ENCODE results near the gene NAA15.
"Not testable (repeated sequence)": the region's sequence is repeated elsewhere in the genome, so short reads cannot be mapped to it uniquely, and the experiment has no call there.

NAA15 gene

GRCh38 chr4:139333046-139333445, 31.7 kb downstream of the NAA15 start:
- DNase-seq (ENCODE audit: insufficient read length, low spot score) (no peak), FAIRE-seq (no peak)

DNA sequence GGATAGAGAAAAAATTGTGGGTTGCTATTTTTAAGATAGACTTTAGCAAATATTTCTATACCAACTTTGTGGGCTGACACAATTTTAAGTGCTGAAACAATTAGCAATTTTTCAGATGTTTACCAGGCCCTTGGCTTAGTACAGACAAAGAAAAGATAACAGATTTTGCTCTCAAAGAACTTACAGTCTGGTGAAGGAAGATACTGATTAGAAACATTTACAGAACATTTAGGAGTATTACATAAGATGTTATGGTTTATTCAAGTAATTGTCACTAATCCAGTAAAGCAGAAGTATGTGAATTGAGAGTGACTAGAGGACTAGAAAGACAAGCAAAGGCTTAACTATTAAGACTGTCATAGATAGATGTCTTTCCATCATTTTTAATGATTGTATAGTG, 36.3 kb downstream of the NAA15 start:
- FAIRE-seq = no peak
- no peak for DNase-seq (ENCODE audit: insufficient read length, low spot score)

DNA sequence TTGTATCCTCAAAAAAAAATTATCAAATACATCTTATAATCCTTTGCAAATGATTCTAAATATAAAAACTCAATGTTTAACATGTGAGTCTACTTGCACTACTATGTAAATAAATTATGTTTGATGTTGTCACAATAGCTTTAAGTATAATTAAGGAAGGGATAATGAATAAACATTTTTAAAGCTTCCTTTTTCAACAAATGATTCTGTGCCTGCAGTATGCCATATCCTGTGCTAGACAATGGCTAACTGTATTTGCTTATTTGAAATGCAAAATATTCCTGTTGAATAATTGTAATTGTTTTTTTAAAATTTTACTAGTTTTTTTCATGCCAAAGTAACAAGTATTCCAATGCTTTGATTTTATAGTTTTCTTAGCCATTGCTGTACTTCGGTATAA, 60.0 kb downstream of the NAA15 start:
- no peak for DNase-seq (ENCODE audit: insufficient read length, low spot score)
- FAIRE-seq = no peak

GRCh38 chr4:139367421-139368090, 66.3 kb downstream of the NAA15 start:
- DNase-seq (ENCODE audit: insufficient read length, low spot score) (peak; percentile 12), FAIRE-seq (no peak)

DNA sequence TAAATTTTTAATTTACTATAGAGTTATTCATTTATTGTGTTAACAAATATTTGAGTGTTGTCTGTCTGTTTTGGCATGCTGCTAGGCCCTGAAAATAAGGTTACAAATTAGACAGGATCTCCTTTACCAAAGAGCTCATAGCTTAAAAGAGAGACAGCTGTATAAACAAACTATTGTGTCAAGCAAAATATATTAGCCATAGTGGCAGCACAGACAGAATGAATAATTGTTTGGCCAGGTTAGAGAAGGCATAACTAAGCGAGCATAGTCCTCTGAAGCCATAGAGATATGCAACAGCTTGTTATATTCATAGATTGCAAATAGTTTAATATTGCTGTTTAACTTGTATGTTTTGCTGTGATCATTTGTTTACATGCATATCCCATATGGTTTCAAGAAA, 67.7 kb downstream of the NAA15 start:
- FAIRE-seq (no peak), DNase-seq (ENCODE audit: insufficient read length, low spot score) (no peak)

DNA sequence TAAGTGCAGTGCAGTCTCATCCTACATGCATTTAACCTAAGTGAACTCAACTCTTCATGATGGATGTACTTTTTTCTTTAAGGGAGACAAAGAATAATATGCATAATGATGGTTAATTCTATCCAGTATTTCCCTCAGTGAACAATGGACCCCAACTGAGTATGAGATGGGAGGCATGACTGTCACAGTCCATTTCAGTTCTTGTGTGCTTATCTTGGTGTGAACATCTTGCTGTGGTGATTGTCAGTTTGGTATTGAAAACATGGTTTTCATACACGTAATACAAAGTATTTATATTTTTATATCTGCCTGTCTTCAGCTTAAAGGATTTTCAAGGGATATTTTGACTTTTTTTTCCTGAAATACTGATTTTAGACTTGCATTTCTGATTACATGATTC, 72.9 kb downstream of the NAA15 start:
- DNase-seq (ENCODE audit: insufficient read length, low spot score) = no peak

GRCh38 chr4:139386421-139386820, 85.1 kb downstream of the NAA15 start:
- DNase-seq (ENCODE audit: insufficient read length, low spot score) (no peak), FAIRE-seq (no peak)

More for the DNA sequence above, 72.9 kb downstream of the NAA15 start:
- FAIRE-seq = no peak

GRCh38 chr4:139389102-139389501, 87.8 kb downstream of the NAA15 start:
- FAIRE-seq (no peak), DNase-seq (ENCODE audit: insufficient read length, low spot score) (no peak)

DNA sequence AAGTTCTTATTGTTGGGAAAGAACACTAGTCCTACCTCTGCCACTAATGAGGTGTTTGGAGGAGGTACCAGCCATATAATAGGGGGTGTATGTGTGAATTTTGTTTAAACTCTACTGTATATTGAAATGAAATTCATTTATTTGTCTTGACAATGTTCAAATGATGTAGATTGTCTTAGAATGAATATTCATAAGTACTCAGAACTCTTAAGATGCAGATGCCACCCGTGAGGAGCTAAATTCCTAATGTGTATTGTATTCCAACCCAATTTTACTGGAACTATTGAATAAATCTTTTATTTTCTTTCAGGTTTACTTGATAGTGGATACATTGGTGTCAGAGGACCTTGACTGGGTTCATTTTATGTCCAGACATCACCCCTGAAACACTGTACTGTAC, 88.7 kb downstream of the NAA15 start:
- no peak for DNase-seq (ENCODE audit: insufficient read length, low spot score)
- FAIRE-seq = no peak

- no peak for FAIRE-seq
- no peak for DNase-seq (ENCODE audit: insufficient read length, low spot score)
Measured at GRCh38 chr4:139391731-139392130, 90.4 kb downstream of the NAA15 start.

- FAIRE-seq (no peak), DNase-seq (ENCODE audit: insufficient read length, low spot score) (no peak)
Measured at GRCh38 chr4:139392797-139393196, 91.5 kb downstream of the NAA15 start.

GRCh38 chr4:139401368-139401767, 100.1 kb downstream of the NAA15 start:
- no peak for DNase-seq (ENCODE audit: insufficient read length, low spot score)
- FAIRE-seq = no peak

- DNase-seq (ENCODE audit: insufficient read length, low spot score) (no peak), FAIRE-seq (no peak)
Measured at GRCh38 chr4:139402436-139402835, 101.1 kb downstream of the NAA15 start.

GRCh38 chr4:139403462-139403861, 102.2 kb downstream of the NAA15 start:
- DNase-seq (ENCODE audit: insufficient read length, low spot score) = no peak
- FAIRE-seq = no peak

GRCh38 chr4:139410312-139410711, 109.0 kb downstream of the NAA15 start:
- DNase-seq (ENCODE audit: insufficient read length, low spot score) (no peak), FAIRE-seq (no peak)

- FAIRE-seq; DNase-seq (ENCODE audit: insufficient read length, low spot score): not testable (repeated sequence)
Measured at GRCh38 chr4:139414671-139415210, 113.4 kb downstream of the NAA15 start.

GRCh38 chr4:139416073-139416673, 114.9 kb downstream of the NAA15 start:
- FAIRE-seq (no peak), DNase-seq (ENCODE audit: insufficient read length, low spot score) (peak; percentile 37)

- FAIRE-seq = no peak
- no peak for DNase-seq (ENCODE audit: insufficient read length, low spot score)
Measured at GRCh38 chr4:139419388-139419914, 118.1 kb downstream of the NAA15 start.

DNA sequence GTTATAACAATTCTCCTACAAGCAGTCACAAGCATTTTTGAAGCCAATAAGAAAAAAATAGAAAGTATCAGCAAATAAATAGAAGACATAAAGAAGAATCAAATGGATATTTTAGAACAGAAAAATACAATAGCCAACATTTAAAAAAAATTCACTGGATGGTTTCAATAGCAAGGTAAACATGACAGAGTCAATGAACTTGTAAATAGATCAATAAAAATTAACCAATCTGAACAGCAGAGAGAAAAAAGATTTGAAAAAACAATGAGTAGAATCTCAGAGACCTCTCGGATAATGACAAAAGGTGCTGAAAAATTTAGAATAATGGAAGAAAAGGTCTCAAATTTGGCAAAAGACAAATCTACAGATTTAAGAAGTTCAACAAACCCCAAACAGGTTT, 119.3 kb downstream of the NAA15 start:
- DNase-seq (ENCODE audit: insufficient read length, low spot score) (no peak), FAIRE-seq (no peak)

DNA sequence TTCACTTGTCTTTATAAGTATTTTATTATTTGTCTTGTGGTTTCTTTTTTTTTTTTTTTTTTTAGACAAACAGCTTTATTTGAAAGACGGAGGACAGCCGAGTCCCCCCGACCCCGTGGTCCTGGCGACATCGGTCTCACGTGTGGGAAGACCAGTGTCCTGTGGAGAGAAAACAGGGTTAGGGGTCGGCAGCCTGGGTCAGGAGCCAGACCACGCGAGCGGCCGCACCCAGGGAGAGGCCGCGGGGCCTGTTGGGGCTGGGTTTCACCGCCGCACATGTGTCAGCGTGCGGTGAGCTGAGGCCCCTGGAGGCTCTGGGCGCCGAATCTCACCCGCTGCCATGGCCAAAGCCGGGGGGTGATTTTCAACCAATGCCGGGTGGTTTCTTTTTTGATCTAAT, 134.8 kb downstream of the NAA15 start:
- FAIRE-seq (no peak), DNase-seq (ENCODE audit: insufficient read length, low spot score) (no peak)

- DNase-seq (ENCODE audit: insufficient read length, low spot score) (no peak), FAIRE-seq (no peak)
Measured at GRCh38 chr4:139438141-139438540, 136.8 kb downstream of the NAA15 start.

DNA sequence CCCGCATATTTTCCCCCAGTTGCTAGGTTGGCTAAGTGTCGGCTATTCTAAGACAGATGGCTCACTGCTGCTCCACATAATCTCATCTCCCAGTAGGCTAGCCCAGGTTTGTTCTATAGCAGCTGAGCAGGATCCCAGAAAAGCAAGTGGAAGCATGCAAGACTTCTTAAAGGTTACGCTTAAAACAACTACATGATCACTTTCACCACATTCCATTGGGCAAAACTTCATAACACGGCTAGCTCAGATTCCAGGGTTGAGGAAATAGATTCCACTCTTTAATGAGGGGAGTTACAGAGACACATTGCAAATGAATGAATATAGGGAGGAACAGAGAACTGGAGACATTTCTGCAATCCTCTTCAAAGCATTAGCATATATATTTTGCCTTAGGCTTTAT, 139.7 kb downstream of the NAA15 start:
- FAIRE-seq = no peak
- DNase-seq (ENCODE audit: insufficient read length, low spot score) = no peak

Data from HTR-8/SVneo (cell line).